ENCODE results near the gene DENND1C.

Gene DENND1C, protein sequence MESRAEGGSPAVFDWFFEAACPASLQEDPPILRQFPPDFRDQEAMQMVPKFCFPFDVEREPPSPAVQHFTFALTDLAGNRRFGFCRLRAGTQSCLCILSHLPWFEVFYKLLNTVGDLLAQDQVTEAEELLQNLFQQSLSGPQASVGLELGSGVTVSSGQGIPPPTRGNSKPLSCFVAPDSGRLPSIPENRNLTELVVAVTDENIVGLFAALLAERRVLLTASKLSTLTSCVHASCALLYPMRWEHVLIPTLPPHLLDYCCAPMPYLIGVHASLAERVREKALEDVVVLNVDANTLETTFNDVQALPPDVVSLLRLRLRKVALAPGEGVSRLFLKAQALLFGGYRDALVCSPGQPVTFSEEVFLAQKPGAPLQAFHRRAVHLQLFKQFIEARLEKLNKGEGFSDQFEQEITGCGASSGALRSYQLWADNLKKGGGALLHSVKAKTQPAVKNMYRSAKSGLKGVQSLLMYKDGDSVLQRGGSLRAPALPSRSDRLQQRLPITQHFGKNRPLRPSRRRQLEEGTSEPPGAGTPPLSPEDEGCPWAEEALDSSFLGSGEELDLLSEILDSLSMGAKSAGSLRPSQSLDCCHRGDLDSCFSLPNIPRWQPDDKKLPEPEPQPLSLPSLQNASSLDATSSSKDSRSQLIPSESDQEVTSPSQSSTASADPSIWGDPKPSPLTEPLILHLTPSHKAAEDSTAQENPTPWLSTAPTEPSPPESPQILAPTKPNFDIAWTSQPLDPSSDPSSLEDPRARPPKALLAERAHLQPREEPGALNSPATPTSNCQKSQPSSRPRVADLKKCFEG

DNA sequence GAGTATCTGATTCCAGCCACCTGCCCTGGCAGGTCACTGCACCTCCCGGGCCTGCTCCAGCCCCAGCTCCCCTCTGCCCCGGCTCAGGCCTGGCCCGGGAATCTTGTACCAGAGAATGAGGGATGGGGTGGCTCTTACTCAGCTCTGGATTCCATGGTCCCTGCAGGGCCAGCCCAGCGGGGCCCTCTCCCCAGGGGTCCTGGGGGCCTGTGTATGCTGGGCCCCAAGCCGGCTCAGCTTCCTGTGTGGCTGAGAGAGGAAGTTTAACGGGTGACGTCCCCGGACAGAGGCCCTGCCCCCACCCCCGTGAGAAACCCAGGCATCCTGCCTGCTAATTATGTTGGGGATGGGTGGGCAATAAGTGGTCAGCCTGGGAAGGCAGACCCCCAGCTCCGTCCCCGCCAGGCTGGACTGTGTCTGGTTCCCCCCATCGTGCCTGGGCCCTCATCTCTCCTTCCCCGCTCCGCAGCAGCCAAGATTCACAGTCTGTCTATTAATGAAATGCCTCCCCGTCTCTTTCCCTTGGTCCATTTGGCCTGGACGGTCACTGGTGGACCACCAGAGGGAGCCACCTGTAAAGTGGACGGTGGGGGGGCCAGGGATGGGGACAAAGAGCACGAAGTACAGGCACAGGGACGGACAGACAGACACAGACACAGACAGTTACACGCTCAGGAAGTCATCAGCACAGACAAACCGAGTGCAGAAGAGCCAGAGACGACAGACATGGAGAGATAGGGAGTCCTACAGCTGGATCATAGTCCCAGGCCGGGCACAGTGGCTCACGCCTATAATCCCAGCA lies at the start of gene DENND1C:
Gene DENND1C (minus strand): TSS at position 247 of the 802 bp plus-strand sequence. CDS start 92 bp downstream, at position 155.
- no peak within 1 kb of the TSS for H3K9ac ChIP-seq (ENCODE audit: low read depth, low read length)
- H3K4me3 ChIP-seq (ENCODE audit: low read length): no peak within 1 kb of the TSS
- H3K27ac ChIP-seq (ENCODE audit: low read length): no peak within 1 kb of the TSS
- no peaks in the 10 kb centered on the region; the same call in 1 of the 2 replicates for H3K4me1 ChIP-seq (ENCODE audit: insufficient read depth, low read length)
- H3K36me3 ChIP-seq (ENCODE audit: insufficient read depth, low read depth, low read length): no peaks in the 10 kb centered on the region
- H3K9me3 ChIP-seq (ENCODE audit: insufficient read depth, low read depth, low read length): no peaks in the 10 kb centered on the region
- H3K27me3 ChIP-seq (ENCODE audit: insufficient read depth, low read length): peaks cover 5% of the 10 kb centered on the region

DNA sequence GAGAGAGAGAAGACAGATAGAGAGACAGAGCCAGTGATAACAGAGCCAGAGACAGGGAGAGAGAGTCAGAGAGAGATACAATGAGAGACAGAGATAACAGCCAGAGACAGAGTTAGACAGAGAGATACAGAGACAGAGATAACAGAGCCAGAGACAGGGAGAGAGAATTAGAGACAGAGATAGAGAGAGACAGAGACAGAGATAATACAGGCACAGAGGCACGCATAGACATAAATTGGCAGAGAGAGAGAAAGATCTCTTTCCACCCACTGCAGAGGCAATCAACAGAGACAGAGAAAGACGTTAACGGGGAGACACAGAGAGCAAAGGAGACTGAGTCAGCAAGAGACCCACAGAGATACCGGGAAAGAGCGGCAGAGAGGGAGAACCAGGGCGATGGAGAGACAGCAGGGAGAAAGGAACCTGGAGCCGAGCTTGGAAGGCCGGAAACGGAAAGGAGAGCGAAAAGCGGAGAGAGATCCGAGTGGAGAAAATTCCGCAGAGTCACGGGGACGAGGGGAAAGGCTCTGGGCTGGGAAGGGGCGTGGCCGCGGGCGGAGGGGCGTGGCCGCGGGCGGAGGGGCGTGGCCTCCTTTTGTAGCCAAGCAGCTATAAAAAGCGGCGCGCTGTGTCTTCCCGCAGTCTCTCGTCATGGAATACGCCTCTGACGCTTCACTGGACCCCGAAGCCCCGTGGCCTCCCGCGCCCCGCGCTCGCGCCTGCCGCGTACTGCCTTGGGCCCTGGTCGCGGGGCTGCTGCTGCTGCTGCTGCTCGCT lies 49.0 kb upstream of the DENND1C start, which contains the start of gene TNFSF9:
Gene TNFSF9 (plus strand): TSS at position 641 of the 777 bp plus-strand sequence. CDS start 11 bp downstream, at position 652.
- H3K9ac ChIP-seq (ENCODE audit: low read depth, low read length): peak within 1 kb of the TSS; percentile 64; the same call in 1 of the 2 replicates
- H3K36me3 ChIP-seq (ENCODE audit: insufficient read depth, low read depth, low read length): no peaks in the 10 kb centered on the region
- H3K27ac ChIP-seq (ENCODE audit: low read length): no peak within 1 kb of the TSS
- H3K27me3 ChIP-seq (ENCODE audit: insufficient read depth, low read length): peaks cover 67% of the 10 kb centered on the region
- H3K4me1 ChIP-seq (ENCODE audit: insufficient read depth, low read length): no peaks in the 10 kb centered on the region; the same call in 1 of the 2 replicates
- H3K4me3 ChIP-seq (ENCODE audit: low read length): peak within 1 kb of the TSS; percentile 69
- no peaks in the 10 kb centered on the region for H3K9me3 ChIP-seq (ENCODE audit: insufficient read depth, low read depth, low read length)

DNA sequence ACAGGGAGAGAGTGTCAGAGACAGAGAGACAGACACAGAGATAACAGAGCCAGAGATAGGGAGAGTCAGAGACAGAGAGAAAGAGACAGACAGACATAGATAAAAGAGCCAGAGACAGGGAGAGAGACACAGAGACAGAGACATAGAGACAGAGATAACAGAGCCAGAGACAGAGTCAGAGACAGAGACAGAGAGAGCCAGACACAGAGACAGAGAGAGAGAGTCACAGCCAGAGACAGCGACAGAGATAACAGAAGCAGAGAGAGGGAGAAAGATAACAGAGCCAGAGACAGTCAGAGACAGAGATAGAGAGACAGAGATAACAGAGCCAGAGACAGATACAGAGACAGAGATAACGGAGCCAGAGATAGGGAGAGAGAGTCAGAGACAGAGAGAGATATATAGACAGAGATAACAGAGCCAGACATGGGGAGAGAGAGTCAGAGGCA lies 48.4 kb upstream of the DENND1C start:
- H3K4me1 ChIP-seq (ENCODE audit: insufficient read depth, low read length): no peaks in the 10 kb centered on the region; the same call in 1 of the 2 replicates
- H3K27ac ChIP-seq (ENCODE audit: low read length): no peak overlapping the region
- H3K9me3 ChIP-seq (ENCODE audit: insufficient read depth, low read depth, low read length): no peaks in the 10 kb centered on the region
- H3K27me3 ChIP-seq (ENCODE audit: insufficient read depth, low read length): peaks cover 61% of the 10 kb centered on the region
- no peaks in the 10 kb centered on the region for H3K36me3 ChIP-seq (ENCODE audit: insufficient read depth, low read depth, low read length)
- peak overlapping the region; percentile 69; the same call in 1 of the 2 replicates for H3K4me3 ChIP-seq (ENCODE audit: low read length)
- H3K9ac ChIP-seq (ENCODE audit: low read depth, low read length): no peak overlapping the region

DNA sequence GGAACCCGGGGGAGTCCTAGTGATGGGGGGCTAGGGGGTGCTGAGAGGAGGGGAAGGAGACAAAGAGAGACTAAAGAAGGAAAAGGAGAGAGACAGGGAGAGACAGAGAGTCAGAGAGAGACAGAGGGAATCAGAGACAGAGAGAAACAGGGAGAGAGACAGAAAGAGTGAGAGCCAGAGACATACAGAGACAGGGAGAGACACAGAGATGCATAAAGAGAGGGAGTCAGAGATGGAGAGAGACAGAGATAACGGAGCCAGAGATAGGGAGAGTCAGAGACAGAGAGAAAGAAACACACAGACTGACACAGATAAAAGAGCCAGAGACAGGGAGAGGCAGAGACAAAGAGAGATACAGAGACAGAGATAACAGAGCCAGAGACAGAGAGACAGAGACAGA lies 47.8 kb upstream of the DENND1C start:
- H3K27ac ChIP-seq (ENCODE audit: low read length): no peak overlapping the region
- no peaks in the 10 kb centered on the region; the same call in 1 of the 2 replicates for H3K4me1 ChIP-seq (ENCODE audit: insufficient read depth, low read length)
- H3K9ac ChIP-seq (ENCODE audit: low read depth, low read length): no peak overlapping the region
- H3K36me3 ChIP-seq (ENCODE audit: insufficient read depth, low read depth, low read length): no peaks in the 10 kb centered on the region
- no peak overlapping the region for H3K4me3 ChIP-seq (ENCODE audit: low read length)
- H3K9me3 ChIP-seq (ENCODE audit: insufficient read depth, low read depth, low read length): no peaks in the 10 kb centered on the region
- peaks cover 55% of the 10 kb centered on the region for H3K27me3 ChIP-seq (ENCODE audit: insufficient read depth, low read length)

DNA sequence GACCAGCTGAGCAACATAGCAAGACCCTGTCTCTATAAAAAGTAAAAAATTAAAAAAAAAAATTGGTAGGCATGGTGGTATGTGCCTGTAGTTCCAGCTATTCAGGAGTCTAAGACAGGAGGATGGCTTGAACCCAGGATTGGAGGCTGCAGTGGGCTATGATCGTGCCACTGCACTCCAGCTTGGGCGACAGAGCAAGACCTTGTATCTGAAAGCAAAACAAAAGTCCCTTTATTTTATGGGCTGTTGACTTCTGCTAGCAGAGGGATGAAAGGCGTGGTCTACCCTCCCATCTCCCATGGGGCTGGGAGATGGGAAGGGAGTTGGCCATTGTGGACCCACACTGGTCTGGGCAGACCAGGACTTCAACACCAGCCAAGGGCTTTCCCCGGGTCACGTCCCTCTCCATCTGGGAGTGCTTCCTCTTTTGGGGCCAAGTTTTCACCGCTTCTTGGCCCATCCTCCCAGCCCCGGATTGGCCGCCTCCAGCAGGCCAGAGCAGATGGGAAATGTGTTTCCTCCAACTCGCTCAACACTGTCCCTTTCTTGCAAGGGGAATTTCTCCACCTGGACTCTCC lies 47.0 kb upstream of the DENND1C start:
- Histone ChIP-seq H3K9ac (ENCODE audit: low read depth, low read length) (no peak overlapping the region), H3K9me3 (ENCODE audit: insufficient read depth, low read depth, low read length) (no peaks in the 10 kb centered on the region), H3K4me3 (ENCODE audit: low read length) (no peak overlapping the region), H3K4me1 (ENCODE audit: insufficient read depth, low read length) (no peaks in the 10 kb centered on the region; the same call in 1 of the 2 replicates), H3K36me3 (ENCODE audit: insufficient read depth, low read depth, low read length) (no peaks in the 10 kb centered on the region), H3K27ac (ENCODE audit: low read length) (no peak overlapping the region), H3K27me3 (ENCODE audit: insufficient read depth, low read length) (peaks cover 48% of the 10 kb centered on the region)

DNA sequence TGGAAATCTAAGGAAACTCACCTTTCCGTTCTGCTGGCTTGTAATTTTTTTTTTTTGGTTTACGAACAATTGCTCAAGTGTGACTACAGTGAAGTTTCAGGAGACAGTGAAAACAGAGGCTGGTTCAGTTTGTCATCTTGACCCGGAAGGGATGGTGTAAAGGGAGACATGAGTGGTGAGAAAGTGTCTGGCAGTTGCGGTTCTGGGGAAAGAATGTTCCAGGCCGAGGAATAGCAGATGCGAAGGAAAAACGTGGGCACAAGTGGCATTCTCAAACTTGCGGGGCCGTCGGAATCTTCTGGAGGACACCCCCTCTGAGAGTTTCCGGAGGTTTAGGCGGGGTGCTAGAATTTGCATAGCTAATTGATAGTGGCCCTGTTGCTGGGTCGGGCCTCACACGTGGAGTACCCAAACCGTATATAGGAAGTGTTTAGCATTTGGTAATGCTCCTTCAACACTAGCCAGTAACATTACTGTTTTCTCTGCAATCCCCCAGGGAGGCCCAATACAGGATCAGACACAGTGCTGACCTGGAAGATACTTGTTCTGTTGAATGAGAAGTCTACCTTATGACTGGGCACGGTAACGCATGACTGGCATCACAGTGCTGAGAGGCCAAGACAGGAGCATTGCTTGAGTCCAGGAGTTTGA lies 46.4 kb upstream of the DENND1C start:
- Histone ChIP-seq H3K27me3 (ENCODE audit: insufficient read depth, low read length) (peaks cover 45% of the 10 kb centered on the region), H3K4me1 (ENCODE audit: insufficient read depth, low read length) (no peaks in the 10 kb centered on the region; the same call in 1 of the 2 replicates), H3K9ac (ENCODE audit: low read depth, low read length) (no peak overlapping the region), H3K36me3 (ENCODE audit: insufficient read depth, low read depth, low read length) (no peaks in the 10 kb centered on the region), H3K9me3 (ENCODE audit: insufficient read depth, low read depth, low read length) (no peaks in the 10 kb centered on the region), H3K27ac (ENCODE audit: low read length) (no peak overlapping the region), H3K4me3 (ENCODE audit: low read length) (no peak overlapping the region)

DNA sequence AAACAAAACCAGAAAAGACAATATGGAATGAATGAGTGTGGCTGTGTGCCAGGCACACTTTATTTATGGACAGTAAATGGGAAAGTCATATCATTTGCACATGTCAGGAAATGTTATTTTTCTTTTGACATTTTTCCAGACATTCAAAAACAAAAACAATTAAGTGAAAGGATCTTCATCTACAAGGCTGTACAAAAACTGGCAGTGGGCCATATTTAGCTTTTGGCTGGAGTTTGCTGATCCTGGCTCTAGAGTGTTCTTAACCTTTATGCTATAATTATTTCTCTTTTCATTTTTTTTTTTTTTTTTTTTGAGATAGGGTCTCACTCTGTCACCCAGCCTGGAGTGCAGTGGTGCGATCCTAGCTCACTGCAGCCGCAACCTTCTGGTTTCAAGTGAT lies 42.7 kb upstream of the DENND1C start:
- Histone ChIP-seq H3K27ac (ENCODE audit: low read length) (no peak overlapping the region), H3K9me3 (ENCODE audit: insufficient read depth, low read depth, low read length) (no peaks in the 10 kb centered on the region), H3K9ac (ENCODE audit: low read depth, low read length) (no peak overlapping the region), H3K27me3 (ENCODE audit: insufficient read depth, low read length) (peaks cover 8% of the 10 kb centered on the region), H3K4me3 (ENCODE audit: low read length) (no peak overlapping the region), H3K4me1 (ENCODE audit: insufficient read depth, low read length) (no peaks in the 10 kb centered on the region), H3K36me3 (ENCODE audit: insufficient read depth, low read depth, low read length) (no peaks in the 10 kb centered on the region)

DNA sequence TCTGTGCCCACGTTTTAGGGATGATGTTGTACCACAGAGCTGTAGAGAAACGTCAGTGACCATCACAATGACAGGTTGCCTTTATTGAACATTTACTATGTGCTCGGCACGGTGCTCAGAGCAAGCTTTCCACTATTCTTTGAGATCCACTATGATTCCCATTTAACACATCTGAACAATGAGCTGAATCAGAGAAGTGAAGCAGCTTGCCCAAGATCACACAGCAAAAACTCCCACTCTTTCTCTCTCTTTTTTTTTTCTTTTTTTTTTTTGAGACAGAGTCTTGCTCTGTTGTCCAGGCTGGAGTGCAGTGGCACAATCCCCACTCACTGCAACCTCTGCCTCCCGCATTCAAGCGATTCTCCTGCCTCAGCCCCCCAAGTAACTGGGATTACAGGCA lies 41.1 kb upstream of the DENND1C start:
- H3K4me3 ChIP-seq (ENCODE audit: low read length): no peak overlapping the region
- no peaks in the 10 kb centered on the region for H3K36me3 ChIP-seq (ENCODE audit: insufficient read depth, low read depth, low read length)
- H3K9ac ChIP-seq (ENCODE audit: low read depth, low read length): no peak overlapping the region
- H3K27ac ChIP-seq (ENCODE audit: low read length): no peak overlapping the region
- H3K9me3 ChIP-seq (ENCODE audit: insufficient read depth, low read depth, low read length): no peaks in the 10 kb centered on the region
- H3K27me3 ChIP-seq (ENCODE audit: insufficient read depth, low read length): no peaks in the 10 kb centered on the region
- H3K4me1 ChIP-seq (ENCODE audit: insufficient read depth, low read length): no peaks in the 10 kb centered on the region

DNA sequence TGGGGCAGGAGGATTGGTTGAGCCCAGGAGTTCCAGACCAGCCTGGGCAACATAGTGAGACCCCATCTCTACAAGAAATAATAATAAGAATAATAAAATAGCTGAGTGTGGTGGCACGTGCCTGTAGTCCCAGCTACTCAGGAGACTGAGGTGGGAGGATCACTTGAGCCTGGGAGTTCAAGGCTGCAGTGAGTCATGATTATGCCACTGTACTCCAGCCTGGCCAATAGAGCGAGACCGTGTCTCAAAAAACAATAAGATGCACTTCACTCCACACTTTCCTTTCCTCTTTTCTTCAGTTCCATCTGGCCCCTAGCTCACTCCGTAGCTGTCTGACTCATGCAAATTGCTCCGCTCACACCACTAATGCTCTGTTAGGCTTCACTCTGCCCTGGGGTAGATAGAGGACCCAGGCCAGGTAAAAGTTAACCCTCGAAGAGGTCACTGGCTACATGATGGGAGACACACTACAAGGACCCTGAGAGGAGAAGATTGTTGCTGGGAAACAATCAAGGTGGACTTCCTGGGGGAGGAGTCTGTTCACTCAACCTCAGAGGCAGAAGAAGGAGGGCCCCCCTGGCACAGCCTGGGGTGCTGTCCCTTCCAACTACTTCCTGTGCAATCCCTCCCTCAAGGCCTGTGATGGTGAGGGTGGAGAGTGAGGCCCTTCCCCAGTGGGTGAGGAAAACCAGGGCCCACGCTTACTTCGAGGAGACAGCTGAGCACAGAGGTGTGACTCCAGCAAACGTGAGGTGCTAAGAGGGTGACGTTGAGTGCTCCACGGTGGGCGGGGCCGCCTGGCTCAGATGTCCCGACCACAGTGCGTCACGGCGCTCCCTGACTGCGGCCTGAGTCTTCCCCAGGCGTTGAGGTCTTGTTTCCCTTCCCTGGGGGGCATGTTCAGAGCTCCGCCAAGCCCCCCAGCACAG lies 40.4 kb upstream of the DENND1C start:
- no peaks in the 10 kb centered on the region for H3K36me3 ChIP-seq (ENCODE audit: insufficient read depth, low read depth, low read length)
- no peak overlapping the region for H3K9ac ChIP-seq (ENCODE audit: low read depth, low read length)
- no peak overlapping the region for H3K4me3 ChIP-seq (ENCODE audit: low read length)
- no peaks in the 10 kb centered on the region for H3K9me3 ChIP-seq (ENCODE audit: insufficient read depth, low read depth, low read length)
- no peaks in the 10 kb centered on the region for H3K27me3 ChIP-seq (ENCODE audit: insufficient read depth, low read length)
- no peak overlapping the region for H3K27ac ChIP-seq (ENCODE audit: low read length)
- H3K4me1 ChIP-seq (ENCODE audit: insufficient read depth, low read length): no peaks in the 10 kb centered on the region

Measured in iPS-20b (cell line).